Measurements from ENCODE around the gene ZBED6.
"Not testable (repeated sequence)": the region's sequence is repeated elsewhere in the genome, so short reads cannot be mapped to it uniquely, and the experiment has no call there.

ZBED6 gene

GRCh38 chr1:203795441-203796235, at the start of gene ZBED6, which contains the start of gene ZC3H11A:
Gene ZBED6 (plus strand): TSS chr1:203795623. CDS start chr1:203797523, 1,900 bp downstream.
Gene ZC3H11A (plus strand): TSS chr1:203795623. CDS start chr1:203817071, 21,448 bp downstream.
- DNase-seq, result peak; percentile 100

GRCh38 chr1:203746281-203746680, 49.1 kb upstream of the ZBED6 start:
- DNase-seq, result no peak

- DNase-seq, result no peak
Measured at GRCh38 chr1:203751051-203751450, 44.4 kb upstream of the ZBED6 start.

GRCh38 chr1:203751618-203752361, 43.6 kb upstream of the ZBED6 start:
- DNase-seq, result not testable (repeated sequence)

GRCh38 chr1:203754455-203754864, 41.0 kb upstream of the ZBED6 start:
- DNase-seq, result peak; percentile 48

GRCh38 chr1:203756036-203756435, 39.4 kb upstream of the ZBED6 start:
- DNase-seq, result no peak

GRCh38 chr1:203758749-203759148, 36.7 kb upstream of the ZBED6 start:
- DNase-seq, result not testable (repeated sequence)

GRCh38 chr1:203760506-203760905, 34.9 kb upstream of the ZBED6 start:
- DNase-seq, result no peak

GRCh38 chr1:203761958-203762357, 33.5 kb upstream of the ZBED6 start:
- not testable (repeated sequence) for DNase-seq

GRCh38 chr1:203763505-203763904, 31.9 kb upstream of the ZBED6 start:
- DNase-seq, result no peak

- no peak for DNase-seq
Measured at GRCh38 chr1:203764105-203765028, 31.1 kb upstream of the ZBED6 start.

- no peak for DNase-seq
Measured at GRCh38 chr1:203765029-203765837, 30.2 kb upstream of the ZBED6 start, which contains the start of gene LAX1. Gene LAX1 (plus strand): TSS chr1:203765183. CDS start chr1:203765566, 383 bp downstream.

GRCh38 chr1:203768256-203768655, 27.2 kb upstream of the ZBED6 start:
- peak; percentile 32 for DNase-seq

- DNase-seq, result peak; percentile 93
Measured at GRCh38 chr1:203769505-203770343, 25.7 kb upstream of the ZBED6 start.

- DNase-seq, result no peak
Measured at GRCh38 chr1:203771901-203772301, 23.5 kb upstream of the ZBED6 start.

- DNase-seq, result no peak
Measured at GRCh38 chr1:203772836-203773235, 22.6 kb upstream of the ZBED6 start.

- no peak for DNase-seq
Measured at GRCh38 chr1:203776636-203777035, 18.8 kb upstream of the ZBED6 start.

- DNase-seq, result no peak
Measured at GRCh38 chr1:203777596-203777995, 17.8 kb upstream of the ZBED6 start.

GRCh38 chr1:203778146-203778545, 17.3 kb upstream of the ZBED6 start:
- DNase-seq, result no peak

- no peak for DNase-seq
Measured at GRCh38 chr1:203778789-203779188, 16.6 kb upstream of the ZBED6 start.

GRCh38 chr1:203781962-203782361, 13.5 kb upstream of the ZBED6 start:
- no peak for DNase-seq

Data from suppressor macrophage treated with lipopolysaccharide for 4 hours (primary cell).